NCI-H187 (cell line): ENCODE measurements around the gene TAB3.

Source experiments
- DNase-seq, 2 experiments: peaks; one replicate each; lab custom pipeline; 2025; lab: John Stamatoyannopoulos, UW

TAB3 gene

GRCh38 chrX:30883138-30883537 lies 5.9 kb downstream of the TAB3 start:
- no peak for DNase-seq

GRCh38 chrX:30881797-30882196 lies 7.3 kb downstream of the TAB3 start:
- no peak for DNase-seq

- DNase-seq = no peak
These were observed 7.7 kb downstream of the TAB3 start for GRCh38 chrX:30881390-30881789.

- DNase-seq = no peak
These were observed 9.0 kb downstream of the TAB3 start for GRCh38 chrX:30880058-30880457.

GRCh38 chrX:30876367-30876766 lies 12.7 kb downstream of the TAB3 start:
- no peak for DNase-seq

- DNase-seq = no peak
These were observed 13.1 kb downstream of the TAB3 start for GRCh38 chrX:30875957-30876356.

- DNase-seq = no peak
These were observed 14.2 kb downstream of the TAB3 start for GRCh38 chrX:30874851-30875250.

GRCh38 chrX:30870572-30870971 lies 18.5 kb downstream of the TAB3 start:
- no peak for DNase-seq

- DNase-seq = no peak
These were observed 23.4 kb downstream of the TAB3 start for GRCh38 chrX:30865612-30866011.

- DNase-seq = no peak
These were observed 24.0 kb downstream of the TAB3 start for GRCh38 chrX:30865015-30865414.

- DNase-seq = no peak
These were observed 24.7 kb downstream of the TAB3 start for GRCh38 chrX:30864383-30864785.

- DNase-seq = no peak
These were observed 25.1 kb downstream of the TAB3 start for GRCh38 chrX:30863974-30864373.

GRCh38 chrX:30858098-30858497 lies 31.0 kb downstream of the TAB3 start:
- DNase-seq = no peak

GRCh38 chrX:30851449-30851848 lies 37.6 kb downstream of the TAB3 start:
- no peak for DNase-seq

GRCh38 chrX:30835373-30835772 lies 53.7 kb downstream of the TAB3 start:
- DNase-seq = no peak

- no peak for DNase-seq
These were observed 55.2 kb downstream of the TAB3 start for GRCh38 chrX:30833896-30834295.

GRCh38 chrX:30831082-30831481 lies 58.0 kb downstream of the TAB3 start:
- DNase-seq = no peak

GRCh38 chrX:30830326-30830943 lies 58.6 kb downstream of the TAB3 start:
- DNase-seq = no peak

- no peak for DNase-seq
These were observed 64.8 kb downstream of the TAB3 start for GRCh38 chrX:30824275-30824674.

GRCh38 chrX:30822764-30823163 lies 66.3 kb downstream of the TAB3 start:
- no peak for DNase-seq

- DNase-seq = no peak
These were observed 66.9 kb downstream of the TAB3 start for GRCh38 chrX:30822068-30822681.

GRCh38 chrX:30821116-30821515 lies 67.9 kb downstream of the TAB3 start:
- DNase-seq = no peak

GRCh38 chrX:30819080-30819479 lies 70.0 kb downstream of the TAB3 start:
- DNase-seq = no peak

- DNase-seq = no peak
These were observed 73.0 kb downstream of the TAB3 start for GRCh38 chrX:30816079-30816478.
